K562 (cell line): Measurements from ENCODE around the gene ST6GALNAC6. TPM values are rescaled to one million over a fixed set of nuclear protein-coding genes. Genes with fewer than 3 reads are reported as not detected.

ENCODE experiments used
- ARID1B ChIP-seq: fragments of 450-650 bp; IDR thresholded peaks from 2 replicates; pipeline ENCODE4 v1.6.1; 2016; ENCODE audit warnings: antibody characterized with exemption, mild to moderate bottlenecking, inconsistent platforms
- BDP1 ChIP-seq: IDR thresholded peaks from 3 replicates; pipeline ENCODE4 v1.6.1; 2011; ENCODE audit not compliant: insufficient read length, insufficient read depth
- CBX3 ChIP-seq, 2 experiments: IDR thresholded peaks; 1 replicate in 1 of 2; 2 replicates in 1 of 2; pipeline ENCODE4 v1.6.1; 2012; ENCODE audit warnings: inconsistent platforms in 2 of 2, low read length in 2 of 2, borderline replicate concordance in 1 of 2, control low read depth in 1 of 2
- CCAR2 ChIP-seq: fragments of 200-400 bp; formaldehyde crosslinking; IDR thresholded peaks from 2 replicates; pipeline ENCODE4 v1.6.1; 2017; ENCODE audit warnings: mild to moderate bottlenecking, low read depth, low read length
- GATAD2B ChIP-seq: fragments of 450-650 bp; IDR thresholded peaks from 2 replicates; pipeline ENCODE4 v1.6.1; 2017; ENCODE audit warnings: mild to moderate bottlenecking, borderline replicate concordance
- KLF13 ChIP-seq: fragments of 450-650 bp; IDR thresholded peaks from 2 replicates; pipeline ENCODE4 v1.6.1; 2016; ENCODE audit warnings: missing genetic modification characterization, low read depth, mild to moderate bottlenecking, missing compliant biosample characterization, moderate library complexity, borderline replicate concordance
- MTF1 ChIP-seq: fragments of 250-450 bp; sonication (Bioruptor Pico); IDR thresholded peaks from 2 replicates; pipeline ENCODE4 v1.9.0; 2021; ENCODE audit warnings: moderate library complexity, mild to moderate bottlenecking, inconsistent platforms, borderline replicate concordance
- RBM34 ChIP-seq: fragments of 200-400 bp; formaldehyde crosslinking; IDR thresholded peaks from 2 replicates; pipeline ENCODE4 v1.6.1; 2018; ENCODE audit warnings: low read length, borderline replicate concordance; ENCODE audit not compliant: insufficient read depth
- RFX5 ChIP-seq: IDR thresholded peaks from 2 replicates; pipeline ENCODE4 v1.6.1; 2011; ENCODE audit warnings: low read depth, mild to moderate bottlenecking, improper control_type of control experiment, low read length
- SAP30 ChIP-seq: fragments of 200-600 bp; sonication (generic); IDR thresholded peaks from 2 replicates; pipeline ENCODE4 v1.6.1; 2012; ENCODE audit warnings: borderline replicate concordance, low read depth, mild to moderate bottlenecking, moderate library complexity, low read length, control low read depth, inconsistent platforms; ENCODE audit not compliant: insufficient read depth, poor library complexity, severe bottlenecking
- STAT5B ChIP-seq: fragments of 250-450 bp; sonication (Bioruptor Pico); IDR thresholded peaks from 2 replicates; pipeline ENCODE4 v1.8.0; 2021; ENCODE audit warnings: mild to moderate bottlenecking, inconsistent platforms
- U2AF2 ChIP-seq: fragments of 200-400 bp; formaldehyde crosslinking; optimal IDR thresholded peaks from 2 replicates; pipeline ENCODE3; 2017; ENCODE audit warnings: low read depth, mild to moderate bottlenecking, low read length
- ZEB2 ChIP-seq: fragments of 450-650 bp; IDR thresholded peaks from 2 replicates; pipeline ENCODE4 v1.6.1; 2016
- ZNF444 ChIP-seq: fragments of 250-450 bp; sonication (Bioruptor Pico); IDR thresholded peaks from 2 replicates; pipeline ENCODE4 v1.4.0; 2020; ENCODE audit warnings: mild to moderate bottlenecking, moderate library complexity
- ZSCAN32 ChIP-seq: fragments of 450-650 bp; formaldehyde crosslinking; IDR thresholded peaks from 2 replicates; pipeline ENCODE4 v1.4.0; 2020; ENCODE audit warnings: mild to moderate bottlenecking, moderate library complexity
- polyA plus RNA-seq, 8 experiments: library from polyadenylated mRNA; depleted of rRNA in 4 of 8; stranded (reverse) in 5 of 8; unstranded in 3 of 8; fragments of >200 nt; fragmentation: Nextera tagmentation in 2 of 8; fragmentation: Illumina TruSeq in 1 of 8; extraction: Ambion mirVana in 2 of 8; extraction: Trizol in 1 of 8; gene quantifications; 2 replicates each; pipeline versions ENCODE4 v1.2.1 to v1.2.3, GENCODE V29; 2011 to 2014; ENCODE audit warnings: inconsistent platforms in 1 of 8, missing spikeins in 1 of 8
- total RNA-seq, 7 experiments: library from RNA; depleted of rRNA in 6 of 7; stranded (reverse); fragments of >200 nt in 6 of 7; fragmentation: Illumina TruSeq in 2 of 7; extraction: Trizol in 2 of 7; gene quantifications; 2 replicates each; pipeline versions ENCODE4 v1.2.1 to v1.2.3, GENCODE V29; 2011 to 2021; ENCODE audit warnings: low replicate concordance in 1 of 7
- TF ChIP-seq, protein P1 (sequence below): sonication (generic); formaldehyde crosslinking; IDR thresholded peaks from 2 replicates; pipeline ENCODE4 v1.8.1; 2023; ENCODE audit warnings: mild to moderate bottlenecking, missing genetic modification reagents, moderate library complexity
- TF ChIP-seq, protein P2 (sequence below): IDR thresholded peaks from 2 replicates; pipeline ENCODE4 v1.6.1; 2012; ENCODE audit warnings: low read depth, low read length, improper control_type of control experiment, borderline replicate concordance
- TF ChIP-seq, protein P3 (sequence below), 3 experiments: fragments of 200-800 bp in 1 of 3; fragments of 250-450 bp in 1 of 3; fragments of 450-650 bp in 1 of 3; sonication (Bioruptor Pico) in 1 of 3; sonication (Bioruptor generic) in 1 of 3; formaldehyde crosslinking in 1 of 3; IDR thresholded peaks; 2 replicates each; pipeline versions ENCODE4 v1.6.1 to v1.8.0; 2016 to 2022; ENCODE audit warnings: mild to moderate bottlenecking in 2 of 3, missing genetic modification characterization in 2 of 3, missing compliant biosample characterization in 1 of 3, moderate library complexity in 1 of 3

Gene ST6GALNAC6
- total and polyA plus RNA-seq, 9 of the 15 experiments (the other 6 are each of a cell fraction or from before 2014, with no cell fraction given), result 0.13 to 23.0 (median 14.5) TPM

DNA sequence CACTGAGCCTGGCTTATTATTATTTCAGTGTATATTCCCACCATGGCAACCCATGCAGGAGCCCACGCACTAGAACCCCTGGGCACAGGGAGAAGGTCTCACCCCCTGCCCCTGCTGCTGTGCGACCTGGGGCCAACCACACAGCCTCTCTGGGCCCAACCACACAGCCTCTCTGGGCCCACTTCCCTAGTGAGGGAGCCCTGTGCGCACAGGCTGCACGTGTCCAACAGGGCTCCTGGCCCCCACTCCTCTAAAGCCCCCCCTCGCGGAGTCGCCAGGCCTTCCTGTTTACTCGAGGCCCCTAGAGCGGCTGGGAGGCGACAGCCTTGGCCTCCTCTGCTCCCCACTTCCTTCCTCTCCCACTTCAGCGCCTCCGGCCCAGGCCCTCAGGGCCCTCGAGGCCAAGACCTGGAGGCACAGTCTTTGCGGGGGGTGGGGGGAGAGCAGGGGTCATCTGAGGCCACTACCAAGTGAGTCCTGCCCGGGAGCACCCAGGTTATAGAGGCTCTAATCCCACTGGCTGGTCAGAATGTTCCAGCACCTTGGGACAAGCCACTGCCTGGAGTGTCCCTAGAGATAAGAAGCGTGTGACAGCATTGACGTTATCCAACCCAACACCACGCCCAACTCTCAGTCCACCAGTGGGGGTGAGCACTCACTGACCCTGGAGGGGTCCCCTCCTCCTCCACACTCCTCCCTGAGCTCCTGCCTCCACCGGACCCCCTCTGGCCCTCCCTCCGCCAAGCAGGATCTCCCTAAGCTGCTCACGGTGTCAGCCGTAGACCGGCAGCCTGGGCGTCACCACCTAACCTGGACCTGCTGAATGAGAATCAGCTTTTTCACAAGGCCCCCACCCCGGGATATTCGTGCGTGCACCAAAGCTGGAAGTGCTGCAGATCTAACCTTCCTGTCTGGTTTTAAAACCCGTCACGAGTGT is 37.1 kb downstream of the ST6GALNAC6 start (continued):
- TF ChIP-seq, protein P1, sequence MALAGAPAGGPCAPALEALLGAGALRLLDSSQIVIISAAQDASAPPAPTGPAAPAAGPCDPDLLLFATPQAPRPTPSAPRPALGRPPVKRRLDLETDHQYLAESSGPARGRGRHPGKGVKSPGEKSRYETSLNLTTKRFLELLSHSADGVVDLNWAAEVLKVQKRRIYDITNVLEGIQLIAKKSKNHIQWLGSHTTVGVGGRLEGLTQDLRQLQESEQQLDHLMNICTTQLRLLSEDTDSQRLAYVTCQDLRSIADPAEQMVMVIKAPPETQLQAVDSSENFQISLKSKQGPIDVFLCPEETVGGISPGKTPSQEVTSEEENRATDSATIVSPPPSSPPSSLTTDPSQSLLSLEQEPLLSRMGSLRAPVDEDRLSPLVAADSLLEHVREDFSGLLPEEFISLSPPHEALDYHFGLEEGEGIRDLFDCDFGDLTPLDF (CRISPR knock-in tag), result no peak
- TF ChIP-seq ZNF444 (CRISPR knock-in tag) (no peak), U2AF2 (no peak), GATAD2B (no peak), SAP30 (no peak), ARID1B (peak; percentile 93), CCAR2 (no peak), ZSCAN32 (CRISPR knock-in tag) (0 out of 2 replicates have a peak, but pooled peaks have one; percentile 1), BDP1 (no peak), MTF1 (CRISPR knock-in tag) (no peak; the same call in 1 of the 2 replicates), RFX5 (no peak), CBX3 (IDR thresholded peaks at IDR 0.05; ENCODE audit: borderline replicate concordance in 1 of 2, low read length in 2 of 2) (peak in 1 of 2 experiments; percentile 76; a peak in 1 of 3 replicates), RBM34 (no peak), KLF13 (peak; percentile 41; the same call in 1 of the 2 replicates), ZEB2 (peak; percentile 85), STAT5B (no peak)
- TF ChIP-seq, protein P2, sequence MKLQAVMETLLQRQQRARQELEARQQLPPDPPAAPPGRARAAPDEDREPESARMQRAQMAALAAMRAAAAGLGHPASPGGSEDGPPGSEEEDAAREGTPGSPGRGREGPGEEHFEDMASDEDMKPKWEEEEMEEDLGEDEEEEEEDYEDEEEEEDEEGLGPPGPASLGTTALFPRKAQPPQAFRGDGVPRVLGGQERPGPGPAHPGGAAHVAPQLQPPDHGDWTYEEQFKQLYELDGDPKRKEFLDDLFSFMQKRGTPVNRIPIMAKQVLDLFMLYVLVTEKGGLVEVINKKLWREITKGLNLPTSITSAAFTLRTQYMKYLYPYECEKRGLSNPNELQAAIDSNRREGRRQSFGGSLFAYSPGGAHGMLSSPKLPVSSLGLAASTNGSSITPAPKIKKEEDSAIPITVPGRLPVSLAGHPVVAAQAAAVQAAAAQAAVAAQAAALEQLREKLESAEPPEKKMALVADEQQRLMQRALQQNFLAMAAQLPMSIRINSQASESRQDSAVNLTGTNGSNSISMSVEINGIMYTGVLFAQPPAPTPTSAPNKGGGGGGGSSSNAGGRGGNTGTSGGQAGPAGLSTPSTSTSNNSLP, result no peak
- TF ChIP-seq, protein P3, sequence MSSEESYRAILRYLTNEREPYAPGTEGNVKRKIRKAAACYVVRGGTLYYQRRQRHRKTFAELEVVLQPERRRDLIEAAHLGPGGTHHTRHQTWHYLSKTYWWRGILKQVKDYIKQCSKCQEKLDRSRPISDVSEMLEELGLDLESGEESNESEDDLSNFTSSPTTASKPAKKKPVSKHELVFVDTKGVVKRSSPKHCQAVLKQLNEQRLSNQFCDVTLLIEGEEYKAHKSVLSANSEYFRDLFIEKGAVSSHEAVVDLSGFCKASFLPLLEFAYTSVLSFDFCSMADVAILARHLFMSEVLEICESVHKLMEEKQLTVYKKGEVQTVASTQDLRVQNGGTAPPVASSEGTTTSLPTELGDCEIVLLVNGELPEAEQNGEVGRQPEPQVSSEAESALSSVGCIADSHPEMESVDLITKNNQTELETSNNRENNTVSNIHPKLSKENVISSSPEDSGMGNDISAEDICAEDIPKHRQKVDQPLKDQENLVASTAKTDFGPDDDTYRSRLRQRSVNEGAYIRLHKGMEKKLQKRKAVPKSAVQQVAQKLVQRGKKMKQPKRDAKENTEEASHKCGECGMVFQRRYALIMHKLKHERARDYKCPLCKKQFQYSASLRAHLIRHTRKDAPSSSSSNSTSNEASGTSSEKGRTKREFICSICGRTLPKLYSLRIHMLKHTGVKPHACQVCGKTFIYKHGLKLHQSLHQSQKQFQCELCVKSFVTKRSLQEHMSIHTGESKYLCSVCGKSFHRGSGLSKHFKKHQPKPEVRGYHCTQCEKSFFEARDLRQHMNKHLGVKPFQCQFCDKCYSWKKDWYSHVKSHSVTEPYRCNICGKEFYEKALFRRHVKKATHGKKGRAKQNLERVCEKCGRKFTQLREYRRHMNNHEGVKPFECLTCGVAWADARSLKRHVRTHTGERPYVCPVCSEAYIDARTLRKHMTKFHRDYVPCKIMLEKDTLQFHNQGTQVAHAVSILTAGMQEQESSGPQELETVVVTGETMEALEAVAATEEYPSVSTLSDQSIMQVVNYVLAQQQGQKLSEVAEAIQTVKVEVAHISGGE (CRISPR knock-in tag; IDR thresholded peaks at IDR 0.05), result peak in 1 of 3 experiments; percentile 77; a peak in 2 of 6 replicates
